ENCODE measurements around the gene PLXNA3.

- TF ChIP-seq CTCF (IDR thresholded peaks at IDR 0.05) (no peak), ZFX (IDR thresholded peaks at IDR 0.05; ENCODE audit: borderline replicate concordance) (no peak)
Observed at GRCh38 chrX:154481195-154481594, 23.1 kb downstream of the PLXNA3 start.

All from 22Rv1 (cell line).